Natural killer cell treated with Interleukin-12 subunit alpha and Interleukin-12 subunit beta and Interleukin-15 and Interleukin-18, amount 100 ng/mL, for 72 hours (primary cell): ENCODE results near the gene MAP3K15. TPM values are rescaled to one million over a fixed set of nuclear protein-coding genes. Genes with fewer than 3 reads are reported as not detected.

Experiments used
- ATAC-seq, 2 donors: fragments of 150-1000 bp; cut with Tn5 transposase in 1 of 2; sonication (Bioruptor Pico), chemical (Tn5 transposase) in 1 of 2; 2 replicates each; pipeline ENCODE4 v1.10.0; 2021
- DNase-seq: peaks from one replicate; pipeline ENCODE4 v3.0.0; 2022; ENCODE audit warnings: low spot score
- H3K27ac Mint-ChIP-seq, 2 donors: 1 replicate in 1 of 2; 2 replicates in 1 of 2; pipeline ENCODE4 v1.8.0; 2022; ENCODE audit warnings: mixed read lengths in 2 of 2, mild to moderate bottlenecking in 1 of 2, moderate library complexity in 1 of 2
- H3K27me3 Mint-ChIP-seq, 2 donors: 1 replicate in 1 of 2; 2 replicates in 1 of 2; pipeline ENCODE4 v1.8.0; 2022; ENCODE audit warnings: mixed read lengths in 2 of 2
- H3K36me3 Mint-ChIP-seq: one replicate; pipeline ENCODE4 v1.8.0; 2022; ENCODE audit warnings: mixed read lengths
- H3K4me1 Mint-ChIP-seq, 2 donors: 1 replicate in 1 of 2; 2 replicates in 1 of 2; pipeline ENCODE4 v1.8.0; 2022; ENCODE audit warnings: low read depth in 2 of 2, mixed read lengths in 2 of 2, mild to moderate bottlenecking in 1 of 2
- H3K4me3 Mint-ChIP-seq: one replicate; pipeline ENCODE4 v1.8.0; 2022; ENCODE audit warnings: mixed read lengths
- H3K9me3 Mint-ChIP-seq: 2 replicates; pipeline ENCODE4 v1.8.0; 2022; ENCODE audit warnings: mixed read lengths
- total RNA-seq, 2 donors: library from RNA; stranded (reverse); gene quantifications; one replicate each; pipeline ENCODE4 v1.2.3, GENCODE V29; 2022

Gene MAP3K15
- total RNA-seq, 2 donors from 2014 or later, result 0.17 TPM; not detected in 1

- DNase-seq (no peak), ATAC-seq (no peak)
- H3K4me1 Mint-ChIP-seq, result peaks cover 21 to 27% of the 10 kb centered on the region in 2 donors
- no peaks in the 10 kb centered on the region for H3K9me3 Mint-ChIP-seq
- peaks cover 23% of the 10 kb centered on the region for H3K36me3 Mint-ChIP-seq
- peak overlapping the region in 1 of 2 donors; percentile 65 for H3K27ac Mint-ChIP-seq
- H3K4me3 Mint-ChIP-seq, result no peak overlapping the region
- peaks cover 0 to 3% of the 10 kb centered on the region in 2 donors for H3K27me3 Mint-ChIP-seq
Observed at GRCh38 chrX:19545651-19546050, 30.3 kb upstream of the MAP3K15 start.

GRCh38 chrX:19544693-19545305, 29.5 kb upstream of the MAP3K15 start:
- peak overlapping the region; percentile 57 to 65 for H3K27ac Mint-ChIP-seq
- no peaks in the 10 kb centered on the region for H3K9me3 Mint-ChIP-seq
- peaks cover 21 to 27% of the 10 kb centered on the region in 2 donors for H3K4me1 Mint-ChIP-seq
- DNase-seq, result no peak
- ATAC-seq, result peak in 1 of 2 donors; percentile 66
- H3K4me3 Mint-ChIP-seq, result no peak overlapping the region
- H3K27me3 Mint-ChIP-seq, result peaks cover 0 to 3% of the 10 kb centered on the region in 2 donors
- peaks cover 23% of the 10 kb centered on the region for H3K36me3 Mint-ChIP-seq

- Mint-ChIP-seq H3K4me3 (no peak overlapping the region), H3K9me3 (no peaks in the 10 kb centered on the region), H3K27ac (no peak overlapping the region), H3K27me3 (peaks cover 0 to 3% of the 10 kb centered on the region in 2 donors), H3K4me1 (peaks cover 20 to 26% of the 10 kb centered on the region in 2 donors), H3K36me3 (peaks cover 23% of the 10 kb centered on the region)
- no peak for ATAC-seq
- no peak for DNase-seq
Observed at GRCh38 chrX:19543951-19544381, 28.7 kb upstream of the MAP3K15 start.

- peak in 1 of 2 donors; percentile 8 for ATAC-seq
- H3K27ac Mint-ChIP-seq, result peak overlapping the region; percentile 21 to 66
- H3K4me3 Mint-ChIP-seq, result no peak overlapping the region
- peaks cover 12 to 20% of the 10 kb centered on the region in 2 donors for H3K4me1 Mint-ChIP-seq
- no peaks in the 10 kb centered on the region for H3K9me3 Mint-ChIP-seq
- peaks cover 15% of the 10 kb centered on the region for H3K36me3 Mint-ChIP-seq
- DNase-seq, result no peak
- H3K27me3 Mint-ChIP-seq, result peaks cover 0 to 3% of the 10 kb centered on the region in 2 donors
Observed at GRCh38 chrX:19543020-19543715, 27.9 kb upstream of the MAP3K15 start.

GRCh38 chrX:19541931-19542330, 26.6 kb upstream of the MAP3K15 start:
- peaks cover 8 to 18% of the 10 kb centered on the region in 2 donors for H3K4me1 Mint-ChIP-seq
- no peak for DNase-seq
- peaks cover 11% of the 10 kb centered on the region for H3K36me3 Mint-ChIP-seq
- no peak for ATAC-seq
- H3K9me3 Mint-ChIP-seq, result no peaks in the 10 kb centered on the region
- peaks cover 0 to 3% of the 10 kb centered on the region in 2 donors for H3K27me3 Mint-ChIP-seq
- no peak overlapping the region for H3K4me3 Mint-ChIP-seq
- H3K27ac Mint-ChIP-seq, result peak overlapping the region; percentile 21 to 66

- Mint-ChIP-seq H3K4me3 (no peak overlapping the region), H3K9me3 (no peaks in the 10 kb centered on the region), H3K27me3 (peaks cover 0 to 3% of the 10 kb centered on the region in 2 donors), H3K36me3 (peaks cover 11% of the 10 kb centered on the region), H3K27ac (no peak overlapping the region), H3K4me1 (peaks cover 8 to 18% of the 10 kb centered on the region in 2 donors)
- no peak for DNase-seq
- ATAC-seq, result no peak
Observed at GRCh38 chrX:19541196-19541595, 25.9 kb upstream of the MAP3K15 start.

GRCh38 chrX:19540076-19540475, 24.8 kb upstream of the MAP3K15 start:
- DNase-seq (no peak), ATAC-seq (no peak)
- Mint-ChIP-seq H3K36me3 (peaks cover 6% of the 10 kb centered on the region), H3K27me3 (peaks cover 0 to 3% of the 10 kb centered on the region in 2 donors), H3K4me1 (peaks cover 4 to 14% of the 10 kb centered on the region in 2 donors), H3K27ac (no peak overlapping the region), H3K4me3 (no peak overlapping the region), H3K9me3 (no peaks in the 10 kb centered on the region)

GRCh38 chrX:19539665-19540064, 24.4 kb upstream of the MAP3K15 start:
- Mint-ChIP-seq H3K4me1 (peaks cover 3 to 13% of the 10 kb centered on the region in 2 donors), H3K27ac (peak overlapping the region; percentile 19 to 43), H3K4me3 (no peak overlapping the region), H3K27me3 (peaks cover 0 to 3% of the 10 kb centered on the region in 2 donors), H3K36me3 (peaks cover 6% of the 10 kb centered on the region), H3K9me3 (no peaks in the 10 kb centered on the region)
- DNase-seq, result no peak
- no peak for ATAC-seq

- no peak overlapping the region for H3K27ac Mint-ChIP-seq
- no peaks in the 10 kb centered on the region for H3K36me3 Mint-ChIP-seq
- no peak for ATAC-seq
- H3K9me3 Mint-ChIP-seq, result no peaks in the 10 kb centered on the region
- H3K4me1 Mint-ChIP-seq, result no peaks in the 10 kb centered on the region
- H3K4me3 Mint-ChIP-seq, result no peak overlapping the region
- no peaks in the 10 kb centered on the region for H3K27me3 Mint-ChIP-seq
- DNase-seq, result no peak
Observed at GRCh38 chrX:19535476-19535875, 20.2 kb upstream of the MAP3K15 start.

- ATAC-seq (no peak), DNase-seq (no peak)
- Mint-ChIP-seq H3K27ac (no peak overlapping the region), H3K4me1 (no peaks in the 10 kb centered on the region), H3K9me3 (no peaks in the 10 kb centered on the region), H3K27me3 (no peaks in the 10 kb centered on the region), H3K4me3 (no peak overlapping the region), H3K36me3 (no peaks in the 10 kb centered on the region)
Observed at GRCh38 chrX:19532709-19533108, 17.4 kb upstream of the MAP3K15 start.

- DNase-seq, result no peak
Observed at GRCh38 chrX:19517965-19518364, 2.7 kb upstream of the MAP3K15 start.

GRCh38 chrX:19515615-19516105, 352 bp upstream of the MAP3K15 start:
- DNase-seq (no peak), ATAC-seq (no peak)
- Mint-ChIP-seq H3K27me3 (peaks cover 9 to 23% of the 10 kb centered on the region in 2 donors), H3K4me1 (no peaks in the 10 kb centered on the region), H3K4me3 (peak overlapping the region; percentile 41), H3K9me3 (peaks cover 3% of the 10 kb centered on the region), H3K36me3 (no peaks in the 10 kb centered on the region), H3K27ac (no peak overlapping the region)

More at GRCh38 chrX:19517965-19518364, 2.7 kb upstream of the MAP3K15 start:
- no peak overlapping the region for H3K27ac Mint-ChIP-seq
- no peaks in the 10 kb centered on the region for H3K36me3 Mint-ChIP-seq
- H3K27me3 Mint-ChIP-seq, result peaks cover 9 to 20% of the 10 kb centered on the region in 2 donors
- H3K9me3 Mint-ChIP-seq, result peaks cover 3% of the 10 kb centered on the region
- ATAC-seq, result no peak
- no peaks in the 10 kb centered on the region for H3K4me1 Mint-ChIP-seq
- H3K4me3 Mint-ChIP-seq, result no peak overlapping the region

GRCh38 chrX:19513383-19513782, 1.9 kb downstream of the MAP3K15 start:
- ATAC-seq (no peak), DNase-seq (no peak)
- H3K4me3 Mint-ChIP-seq, result no peak overlapping the region
- no peaks in the 10 kb centered on the region for H3K36me3 Mint-ChIP-seq
- peaks cover 19 to 22% of the 10 kb centered on the region in 2 donors for H3K27me3 Mint-ChIP-seq
- H3K4me1 Mint-ChIP-seq, result no peaks in the 10 kb centered on the region
- peaks cover 3% of the 10 kb centered on the region for H3K9me3 Mint-ChIP-seq
- no peak overlapping the region for H3K27ac Mint-ChIP-seq

GRCh38 chrX:19512961-19513360, 2.3 kb downstream of the MAP3K15 start:
- Mint-ChIP-seq H3K9me3 (peaks cover 3% of the 10 kb centered on the region), H3K27ac (no peak overlapping the region), H3K27me3 (peaks cover 14 to 18% of the 10 kb centered on the region in 2 donors), H3K4me3 (no peak overlapping the region), H3K4me1 (no peaks in the 10 kb centered on the region), H3K36me3 (no peaks in the 10 kb centered on the region)
- DNase-seq, result no peak
- peak in 1 of 2 donors; percentile 43 for ATAC-seq
